Vagina (tissue), 2 donors: ENCODE measurements around the gene COL11A1. TPM values are rescaled to one million over a fixed set of nuclear protein-coding genes. Genes with fewer than 3 reads are reported as not detected.

Experiments
- DNase-seq, 2 donors: peaks; one replicate each; pipeline ENCODE4 v3.0.0-alpha.2; 2017; ENCODE audit errors: extremely low spot score in 2 of 2
- H3K27ac ChIP-seq: fragments of 200-600 bp; sonication (generic); one replicate; pipeline ENCODE4 v1.5.1; 2019
- H3K27me3 ChIP-seq: fragments of 200-600 bp; sonication (generic); one replicate; pipeline ENCODE4 v1.5.1; 2019
- H3K36me3 ChIP-seq, 2 donors: fragments of 200-600 bp; sonication (generic); one replicate each; pipeline ENCODE4 v1.5.1; 2017 to 2019
- H3K4me1 ChIP-seq: fragments of 200-600 bp; sonication (generic); one replicate; pipeline ENCODE4 v1.5.1; 2019
- H3K4me3 ChIP-seq, 2 donors: fragments of 200-600 bp; sonication (generic); 1 replicate in 1 of 2; 2 replicates in 1 of 2; pipeline ENCODE4 v1.5.1; 2016 to 2019
- H3K9me3 ChIP-seq: fragments of 200-600 bp; sonication (generic); one replicate; pipeline ENCODE4 v1.5.1; 2019
- POLR2A ChIP-seq, 2 donors: fragments of 450-650 bp; IDR thresholded peaks; one replicate each; pipeline ENCODE4 v1.6.1; 2017; ENCODE audit warnings: antibody characterized with exemption in 2 of 2, mild to moderate bottlenecking in 2 of 2, moderate library complexity in 2 of 2
- POLR2AphosphoS5 ChIP-seq, 2 donors: sonication (generic); formaldehyde crosslinking; IDR thresholded peaks; one replicate each; pipeline ENCODE4 v1.9.0; 2017; ENCODE audit warnings: antibody characterized with exemption in 2 of 2, mild to moderate bottlenecking in 2 of 2, low read depth in 1 of 2; ENCODE audit not compliant: insufficient read depth in 1 of 2
- intact Hi-C: fragments of 100-400 bp; cut with DNase I; formaldehyde crosslinking; loops from one replicate; pipeline ENCODE4 v1.15.1; 2023
- total RNA-seq: library from RNA; depleted of rRNA; stranded (reverse); fragments of >200 nt; gene quantifications from one replicate; pipeline ENCODE4 v1.2.3, GENCODE V29; 2016
- TF ChIP-seq, protein P1 (sequence below), 3 experiments: fragments of 450-650 bp in 2 of 3; fragments of 200-600 bp in 1 of 3; sonication (generic) in 1 of 3; IDR thresholded peaks; one replicate each; pipeline ENCODE4 v1.5.1; 2017 to 2019; ENCODE audit warnings: antibody characterized with exemption in 3 of 3, mild to moderate bottlenecking in 2 of 3, moderate library complexity in 2 of 3

Gene COL11A1
- total RNA-seq, 1 donor from 2014 or later: not detected

GRCh38 chr1:102872097-102872496 lies 236.2 kb downstream of the COL11A1 start:
- TF ChIP-seq, protein P1, sequence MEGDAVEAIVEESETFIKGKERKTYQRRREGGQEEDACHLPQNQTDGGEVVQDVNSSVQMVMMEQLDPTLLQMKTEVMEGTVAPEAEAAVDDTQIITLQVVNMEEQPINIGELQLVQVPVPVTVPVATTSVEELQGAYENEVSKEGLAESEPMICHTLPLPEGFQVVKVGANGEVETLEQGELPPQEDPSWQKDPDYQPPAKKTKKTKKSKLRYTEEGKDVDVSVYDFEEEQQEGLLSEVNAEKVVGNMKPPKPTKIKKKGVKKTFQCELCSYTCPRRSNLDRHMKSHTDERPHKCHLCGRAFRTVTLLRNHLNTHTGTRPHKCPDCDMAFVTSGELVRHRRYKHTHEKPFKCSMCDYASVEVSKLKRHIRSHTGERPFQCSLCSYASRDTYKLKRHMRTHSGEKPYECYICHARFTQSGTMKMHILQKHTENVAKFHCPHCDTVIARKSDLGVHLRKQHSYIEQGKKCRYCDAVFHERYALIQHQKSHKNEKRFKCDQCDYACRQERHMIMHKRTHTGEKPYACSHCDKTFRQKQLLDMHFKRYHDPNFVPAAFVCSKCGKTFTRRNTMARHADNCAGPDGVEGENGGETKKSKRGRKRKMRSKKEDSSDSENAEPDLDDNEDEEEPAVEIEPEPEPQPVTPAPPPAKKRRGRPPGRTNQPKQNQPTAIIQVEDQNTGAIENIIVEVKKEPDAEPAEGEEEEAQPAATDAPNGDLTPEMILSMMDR (IDR thresholded peaks at IDR 0.05): no peak
- no peak for TF ChIP-seq POLR2AphosphoS5 (IDR thresholded peaks at IDR 0.05; ENCODE audit: insufficient read depth in 1 of 2, low read depth in 1 of 2)
- no peak for TF ChIP-seq POLR2A (IDR thresholded peaks at IDR 0.05)
- intact Hi-C loops: no loop called here
- Histone ChIP-seq H3K27ac (no peak overlapping the region), H3K9me3 (no peaks in the 10 kb centered on the region), H3K4me1 (no peaks in the 10 kb centered on the region), H3K27me3 (no peaks in the 10 kb centered on the region), H3K36me3 (no peaks in the 10 kb centered on the region), H3K4me3 (no peak overlapping the region)
- no peak for DNase-seq

DNA sequence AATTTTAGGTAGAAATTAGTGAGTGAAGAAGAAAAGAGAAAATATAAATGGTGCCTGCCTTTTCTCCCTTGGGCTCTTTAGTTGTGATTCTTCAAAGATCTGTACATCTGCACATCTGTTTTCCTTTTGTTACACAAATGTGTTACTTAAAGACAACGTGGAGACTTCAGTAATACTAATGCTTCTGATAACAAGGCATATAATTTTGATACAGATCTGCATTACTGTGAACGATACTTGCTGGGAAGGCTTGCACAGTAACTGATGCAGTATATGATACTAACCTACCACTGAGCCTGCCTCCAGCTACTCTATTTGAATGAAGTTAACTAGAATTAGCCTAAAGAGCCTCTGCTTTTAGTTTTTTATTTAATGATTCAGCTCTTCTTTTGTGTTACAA lies 244.6 kb downstream of the COL11A1 start:
- TF ChIP-seq POLR2AphosphoS5 (IDR thresholded peaks at IDR 0.05; ENCODE audit: insufficient read depth in 1 of 2, low read depth in 1 of 2): no peak
- no peaks in the 10 kb centered on the region for H3K9me3 ChIP-seq
- H3K36me3 ChIP-seq: no peaks in the 10 kb centered on the region
- no peak overlapping the region for H3K4me3 ChIP-seq
- no peak for DNase-seq
- H3K27me3 ChIP-seq: no peaks in the 10 kb centered on the region
- H3K27ac ChIP-seq: no peak overlapping the region
- no peaks in the 10 kb centered on the region for H3K4me1 ChIP-seq
- intact Hi-C loops: no loop called here

DNA sequence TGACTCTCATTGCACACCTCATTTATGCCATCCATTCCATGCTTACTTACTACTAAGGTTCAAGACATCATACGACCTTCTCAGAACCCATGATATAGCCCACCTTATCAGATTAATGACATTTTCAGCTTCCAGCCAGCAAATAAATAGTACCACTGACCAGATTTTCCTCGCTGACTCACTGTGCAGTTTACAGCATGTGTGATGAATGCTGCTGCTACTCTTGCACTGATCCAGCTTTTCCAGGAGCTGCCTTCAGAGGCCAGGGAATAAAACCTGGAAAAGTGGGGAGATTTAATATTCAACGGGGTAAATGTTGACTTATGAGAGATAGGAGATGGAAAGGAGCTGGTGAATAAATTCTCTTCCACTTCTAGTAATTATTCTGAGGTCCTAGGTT lies 247.1 kb downstream of the COL11A1 start:
- no peak for TF ChIP-seq POLR2A (IDR thresholded peaks at IDR 0.05)
- H3K36me3 ChIP-seq: no peaks in the 10 kb centered on the region
- intact Hi-C loops: no loop called here
- no peak overlapping the region for H3K4me3 ChIP-seq
- no peaks in the 10 kb centered on the region for H3K9me3 ChIP-seq
- no peaks in the 10 kb centered on the region for H3K27me3 ChIP-seq
- H3K27ac ChIP-seq: no peak overlapping the region
- no peak for DNase-seq
- no peaks in the 10 kb centered on the region for H3K4me1 ChIP-seq

- no peaks in the 10 kb centered on the region for H3K36me3 ChIP-seq
- no peaks in the 10 kb centered on the region for H3K27me3 ChIP-seq
- no peaks in the 10 kb centered on the region for H3K4me1 ChIP-seq
- intact Hi-C loops: no loop called here
- no peaks in the 10 kb centered on the region for H3K9me3 ChIP-seq
- no peak for DNase-seq
- TF ChIP-seq POLR2AphosphoS5 (IDR thresholded peaks at IDR 0.05; ENCODE audit: insufficient read depth in 1 of 2, low read depth in 1 of 2): no peak
- no peak for TF ChIP-seq POLR2A (IDR thresholded peaks at IDR 0.05)
- TF ChIP-seq, protein P1 (IDR thresholded peaks at IDR 0.05): no peak
- no peak overlapping the region for H3K4me3 ChIP-seq
- no peak overlapping the region for H3K27ac ChIP-seq
These were observed 249.6 kb downstream of the COL11A1 start for GRCh38 chr1:102858695-102859094.

DNA sequence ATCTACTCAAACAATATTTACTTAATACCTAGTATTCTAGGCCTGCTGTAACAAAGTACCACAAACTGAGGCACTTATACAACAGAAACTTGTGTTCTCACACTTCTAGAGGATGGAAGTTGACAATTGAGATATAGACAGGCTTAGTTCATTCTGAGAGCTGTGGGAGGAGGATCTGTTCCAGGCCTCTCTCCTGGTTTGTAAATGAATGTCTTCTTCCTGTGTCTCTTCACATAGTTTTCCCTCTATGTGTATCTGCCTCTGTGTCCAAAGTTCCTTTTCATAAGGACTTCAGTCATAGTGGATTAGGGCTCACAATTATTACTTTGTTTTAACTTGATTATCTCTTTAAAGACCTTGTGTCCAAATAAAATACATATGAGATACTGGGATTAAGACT lies 251.1 kb downstream of the COL11A1 start:
- intact Hi-C loops: no loop called here

DNA sequence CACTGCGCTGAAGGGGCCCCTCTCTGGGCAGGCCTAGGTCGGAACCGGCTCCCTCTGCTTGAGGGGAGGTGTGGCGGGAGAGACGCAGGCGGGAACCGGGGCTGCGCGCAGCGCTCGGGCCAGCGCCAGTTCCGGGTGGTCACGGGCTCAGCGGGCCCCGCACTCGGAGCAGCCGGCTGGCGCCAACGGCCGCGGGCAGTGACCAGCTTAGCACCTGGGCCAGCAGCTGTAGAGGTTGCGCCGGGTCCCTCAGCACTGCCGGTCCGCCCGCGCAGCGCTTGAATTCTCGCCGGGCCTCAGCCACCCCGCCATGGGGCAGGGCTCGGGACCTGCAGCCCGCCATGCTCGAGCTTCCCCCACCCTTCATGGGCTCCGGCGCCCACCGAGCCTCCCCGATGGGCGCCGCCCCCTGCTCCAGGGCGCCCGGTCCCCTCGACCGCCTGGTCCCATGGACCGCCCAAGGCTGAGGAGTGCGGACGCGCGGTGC lies 254.6 kb downstream of the COL11A1 start:
- DNase-seq: no peak
- Histone ChIP-seq H3K27me3 (no peaks in the 10 kb centered on the region), H3K27ac (no peak overlapping the region), H3K9me3 (no peaks in the 10 kb centered on the region), H3K36me3 (no peaks in the 10 kb centered on the region), H3K4me3 (no peak overlapping the region), H3K4me1 (no peaks in the 10 kb centered on the region)
- no peak for TF ChIP-seq POLR2A (IDR thresholded peaks at IDR 0.05)
- TF ChIP-seq POLR2AphosphoS5 (IDR thresholded peaks at IDR 0.05; ENCODE audit: insufficient read depth in 1 of 2, low read depth in 1 of 2): no peak
- TF ChIP-seq, protein P1 (IDR thresholded peaks at IDR 0.05): no peak
- intact Hi-C loops: no loop called here

More for the DNA sequence above, 251.1 kb downstream of the COL11A1 start:
- Histone ChIP-seq H3K9me3 (no peaks in the 10 kb centered on the region), H3K4me1 (no peaks in the 10 kb centered on the region), H3K36me3 (no peaks in the 10 kb centered on the region), H3K4me3 (no peak overlapping the region), H3K27me3 (no peaks in the 10 kb centered on the region), H3K27ac (no peak overlapping the region)
- no peak for DNase-seq
- TF ChIP-seq POLR2A (IDR thresholded peaks at IDR 0.05) (no peak), POLR2AphosphoS5 (IDR thresholded peaks at IDR 0.05; ENCODE audit: insufficient read depth in 1 of 2, low read depth in 1 of 2) (no peak)
